ENCODE data around the gene PAX4.

The PAX4 gene

DNA sequence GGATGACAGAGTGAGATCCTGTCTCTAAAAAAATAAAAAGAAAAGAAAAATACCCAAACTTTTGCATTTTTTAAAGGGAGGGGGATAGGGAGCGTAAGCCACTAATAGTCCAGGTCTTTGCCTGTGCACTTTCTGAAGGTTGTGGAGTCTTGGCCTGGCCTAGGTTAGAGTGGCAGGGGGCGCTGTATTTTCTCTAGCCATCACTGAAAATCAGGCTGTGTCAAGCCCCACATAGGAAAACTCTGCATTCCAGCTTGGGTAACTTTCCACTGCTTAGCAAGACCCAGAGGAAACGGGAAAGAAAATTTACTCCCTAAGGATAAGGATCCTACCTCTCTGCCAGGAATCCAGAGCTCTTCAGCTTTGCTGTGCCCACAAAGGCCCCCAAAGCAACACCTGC is 10.5 kb upstream of the PAX4 start:
- no peak for DNase-seq

DNA sequence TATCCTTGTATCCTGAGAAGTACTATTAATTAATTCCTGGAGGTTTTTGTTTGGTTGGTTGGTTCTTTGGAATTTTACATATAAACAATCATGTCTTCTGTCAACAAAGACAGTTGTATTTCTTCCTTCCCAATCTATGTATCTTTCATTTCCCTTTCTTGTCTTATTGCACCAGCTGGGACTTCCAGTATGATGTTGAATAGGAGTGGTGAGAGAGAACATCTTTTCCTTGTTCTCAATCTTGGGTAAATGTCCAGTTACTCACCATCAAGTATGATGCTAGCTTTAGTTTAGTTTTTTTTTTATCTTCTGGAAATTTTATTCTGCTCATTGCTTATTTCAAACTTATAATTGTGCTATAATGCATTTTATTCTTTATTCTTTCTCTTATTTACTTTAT is 7.4 kb upstream of the PAX4 start:
- no peak for DNase-seq

DNA sequence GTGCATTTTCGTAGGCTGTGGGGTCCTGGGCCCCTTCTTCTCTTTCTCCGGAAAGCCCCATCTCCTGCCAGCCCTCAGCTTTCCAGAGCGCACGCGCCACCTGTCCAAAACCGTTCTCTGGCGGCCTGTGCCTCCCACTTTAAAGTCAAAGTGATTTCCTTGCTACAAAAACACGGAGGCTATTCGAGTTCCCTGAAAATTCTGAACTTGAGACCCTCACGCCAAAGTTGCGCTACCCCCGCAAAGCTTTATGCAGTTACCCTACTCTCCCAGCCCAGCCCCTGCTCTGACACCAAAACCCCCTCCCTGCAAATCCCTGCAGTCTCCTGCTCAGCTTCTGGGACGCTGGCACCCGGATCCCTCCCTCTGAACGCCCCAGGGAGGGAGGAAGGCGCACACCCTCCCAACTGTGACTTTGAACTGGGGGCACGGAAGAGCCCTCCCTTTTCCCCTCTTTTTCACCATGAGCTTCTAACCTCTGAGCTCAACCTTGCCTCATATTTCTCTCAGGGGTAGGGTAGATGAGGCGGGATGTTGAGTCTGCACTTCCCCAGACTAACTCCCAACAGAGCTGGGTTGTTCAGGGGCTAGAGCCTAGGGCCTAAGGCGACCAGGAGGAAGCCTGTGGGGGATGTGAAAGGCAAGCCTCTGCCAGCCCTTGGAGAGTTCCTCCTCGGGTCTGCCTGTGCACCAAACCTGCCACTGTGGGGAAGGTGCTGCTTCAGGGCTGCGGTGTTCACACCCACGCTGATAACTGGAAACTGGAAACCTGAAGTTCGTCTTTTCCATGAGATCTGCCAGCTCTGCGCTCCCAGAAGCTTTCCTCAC is 2.7 kb upstream of the PAX4 start:
- no peak for DNase-seq

DNA sequence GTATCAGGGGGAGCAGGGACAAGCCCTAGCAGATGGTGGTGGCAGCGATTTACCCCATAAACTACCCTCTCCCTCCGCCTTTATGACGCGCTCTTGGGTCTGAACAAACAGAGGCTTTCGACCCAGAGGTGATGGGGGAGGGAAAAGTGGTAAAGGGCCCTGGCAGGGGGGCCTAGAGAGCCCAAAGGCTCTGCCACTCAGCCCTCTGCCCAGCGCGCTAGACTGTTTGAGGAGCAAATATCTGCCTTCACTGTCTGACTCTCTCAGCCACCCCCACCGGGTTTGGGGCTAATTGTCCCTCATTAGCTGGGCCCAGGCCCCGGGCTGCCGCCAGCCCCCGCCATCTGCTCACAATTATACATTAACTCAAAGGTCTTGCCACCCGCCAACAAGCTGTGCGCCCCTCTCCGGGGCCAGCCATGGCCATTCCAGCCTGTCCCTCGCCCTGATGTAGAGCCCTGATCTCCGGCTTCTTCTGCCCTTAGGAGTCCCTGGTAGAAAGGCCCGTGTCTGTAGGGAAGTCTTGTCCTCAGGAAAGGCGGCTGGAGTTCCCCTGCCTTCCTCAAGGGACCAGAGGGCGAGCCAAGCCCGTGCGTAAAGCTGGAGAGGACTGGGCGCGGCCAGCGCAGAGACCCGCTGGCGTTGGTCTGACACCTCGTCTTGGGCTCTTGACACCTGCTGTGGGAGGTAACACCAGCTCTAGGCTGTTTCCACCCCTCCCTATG is 1.9 kb upstream of the PAX4 start:
- no peak for DNase-seq

DNA sequence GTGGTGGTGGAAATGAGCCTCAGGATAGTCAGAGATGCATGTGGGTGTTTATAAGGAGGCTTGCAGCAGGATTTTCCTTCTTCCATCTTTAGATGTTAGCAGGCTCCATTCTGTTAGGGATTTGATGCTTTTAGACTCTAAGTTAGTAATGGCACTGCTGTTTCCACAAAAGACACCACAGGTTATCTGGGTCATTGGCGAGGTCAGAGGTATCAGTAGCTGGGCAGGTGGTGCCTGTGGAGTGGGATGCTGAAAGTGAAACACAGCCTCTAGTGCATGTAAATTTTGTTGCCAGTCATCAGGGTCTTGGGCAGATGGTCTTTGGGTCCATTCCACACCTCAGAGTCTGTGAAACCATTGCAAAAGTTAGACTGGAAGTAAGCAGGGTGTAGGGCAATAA is 833 bp upstream of the PAX4 start:
- DNase-seq = no peak

DNA sequence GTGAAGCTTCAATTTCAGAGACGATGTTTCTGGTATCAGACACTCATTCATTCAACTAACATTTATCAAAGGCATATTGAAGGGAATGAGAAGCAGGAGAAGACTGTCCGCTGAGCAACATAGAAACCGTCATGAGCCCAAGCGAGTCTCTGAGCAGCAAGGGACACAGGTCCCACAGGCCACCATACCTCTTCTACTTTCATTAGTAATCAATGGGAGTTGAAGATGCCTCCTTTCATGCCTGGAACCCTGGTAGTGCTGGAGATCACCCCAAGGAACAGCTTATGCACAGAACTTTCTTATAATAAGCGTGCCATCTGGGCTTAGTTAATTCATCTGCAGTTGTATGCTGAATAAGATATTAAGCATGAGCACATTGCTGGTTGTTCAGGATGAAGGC is 1.2 kb downstream of the PAX4 start:
- DNase-seq = no peak

DNA sequence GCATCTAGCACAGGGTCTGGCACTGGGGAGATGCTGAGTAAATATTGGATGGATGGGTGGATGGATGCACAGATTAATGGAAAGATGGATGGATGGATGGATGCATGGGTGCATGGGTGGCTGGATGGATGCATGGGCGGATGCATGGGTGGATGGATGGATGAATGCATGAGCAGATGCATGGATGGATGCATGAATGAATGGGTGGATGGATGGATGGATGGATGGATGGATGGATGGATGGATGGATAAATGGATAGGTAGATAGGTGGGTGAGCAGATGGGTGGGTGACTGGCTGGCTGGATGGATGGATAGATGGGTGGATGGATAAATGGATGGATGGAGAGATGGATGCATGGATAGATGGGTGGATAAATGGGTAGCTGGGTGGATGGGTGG is 5.7 kb downstream of the PAX4 start:
- no peak for DNase-seq

DNA sequence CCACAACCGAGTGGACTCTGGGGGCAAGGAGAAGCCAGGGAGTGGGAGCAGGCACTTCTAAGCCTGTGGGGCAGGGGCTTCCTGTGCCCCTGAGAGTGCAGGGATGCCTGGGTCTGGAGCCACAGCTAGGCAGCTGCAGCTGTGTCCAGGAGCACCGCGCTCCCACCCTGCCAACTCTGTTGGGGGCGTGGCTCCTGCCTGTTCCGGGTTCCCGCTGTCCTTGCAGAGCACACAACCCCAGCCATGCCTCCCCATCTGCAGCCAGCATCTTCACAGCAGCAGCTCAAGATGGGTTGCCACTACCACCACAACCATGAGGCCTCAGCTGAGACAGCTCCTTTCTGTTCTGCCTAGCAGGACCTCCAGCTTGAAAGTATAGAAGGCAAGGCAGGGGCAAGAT is 8.6 kb downstream of the PAX4 start:
- no peak for DNase-seq

DNA sequence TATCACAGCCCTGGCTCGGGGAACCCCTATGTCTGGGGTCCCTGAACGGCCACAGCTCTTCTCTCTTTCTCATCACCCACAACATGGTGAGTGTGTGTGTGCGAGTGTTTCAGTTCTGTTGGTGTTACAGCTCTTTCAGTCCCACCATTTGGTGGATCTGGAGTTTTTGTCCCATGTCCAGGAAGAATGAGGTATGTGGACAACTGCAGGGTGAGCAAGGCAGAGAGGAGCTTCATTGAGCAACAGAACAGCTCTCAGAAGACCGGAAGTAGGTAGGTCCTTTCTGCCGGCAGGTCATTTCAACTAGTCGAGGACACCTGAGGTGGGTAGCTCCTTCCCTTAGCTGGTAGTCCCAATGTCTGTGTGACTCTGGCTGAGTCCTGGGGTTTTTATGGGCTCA is 9.5 kb downstream of the PAX4 start:
- no peak for DNase-seq

DNA sequence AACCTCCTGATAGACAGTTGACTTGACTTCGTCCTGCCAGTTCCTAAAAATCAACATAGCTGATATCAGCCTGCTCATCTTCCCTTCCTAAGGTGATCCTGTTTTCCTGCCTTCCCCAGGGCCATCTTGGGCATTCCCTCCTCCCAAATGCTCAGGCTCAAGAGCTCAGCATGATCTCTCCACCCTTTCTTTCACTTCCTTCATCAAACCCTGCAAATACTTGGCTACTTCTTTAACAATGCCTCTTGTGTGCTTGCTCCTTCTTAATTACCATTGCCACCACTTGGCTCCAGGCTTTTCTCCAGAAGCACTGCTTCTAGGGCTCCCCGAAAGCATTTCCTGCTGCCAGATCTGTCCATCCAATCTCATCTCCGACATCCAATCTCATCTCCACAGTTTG is 17.1 kb downstream of the PAX4 start:
- DNase-seq = no peak

DNA sequence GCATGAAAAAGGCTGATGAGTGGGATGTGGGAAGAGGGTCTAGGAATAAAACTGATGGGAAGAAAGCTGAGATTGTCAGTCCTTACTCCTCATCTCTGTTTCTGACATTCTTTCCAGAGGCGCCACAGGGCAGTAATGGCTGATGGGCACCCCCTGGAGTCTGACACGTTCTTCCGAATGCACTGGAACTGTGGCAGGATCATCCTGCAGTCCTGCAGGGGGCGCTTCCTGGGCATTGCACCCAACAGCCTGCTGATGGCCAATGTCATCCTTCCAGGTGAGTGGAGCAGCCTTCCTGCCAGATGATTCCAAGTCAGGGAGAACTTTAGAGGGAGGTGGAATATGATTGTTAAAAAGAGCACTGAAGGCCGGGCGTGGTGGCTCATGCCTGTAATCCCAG is 19.6 kb downstream of the PAX4 start:
- DNase-seq = no peak

DNA sequence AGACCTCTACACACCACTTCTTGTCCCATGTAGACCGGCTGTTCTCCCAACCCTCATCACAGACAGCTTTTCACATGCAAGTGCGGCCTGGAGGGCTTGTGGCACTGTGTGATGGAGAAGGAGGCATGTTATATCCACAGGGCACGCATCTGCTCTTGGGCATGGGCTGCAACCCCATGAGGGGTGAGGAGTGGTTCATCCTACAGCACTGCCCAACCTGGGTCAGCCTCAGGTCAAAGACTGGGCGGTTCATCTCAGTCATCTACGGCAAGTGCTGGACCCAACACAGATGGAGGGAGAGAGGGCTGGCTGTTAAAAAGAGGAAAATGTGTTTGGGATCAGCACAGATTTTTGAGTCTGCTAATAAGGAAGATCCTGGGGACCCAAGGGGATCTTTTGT is 22.2 kb downstream of the PAX4 start:
- no peak for DNase-seq

DNA sequence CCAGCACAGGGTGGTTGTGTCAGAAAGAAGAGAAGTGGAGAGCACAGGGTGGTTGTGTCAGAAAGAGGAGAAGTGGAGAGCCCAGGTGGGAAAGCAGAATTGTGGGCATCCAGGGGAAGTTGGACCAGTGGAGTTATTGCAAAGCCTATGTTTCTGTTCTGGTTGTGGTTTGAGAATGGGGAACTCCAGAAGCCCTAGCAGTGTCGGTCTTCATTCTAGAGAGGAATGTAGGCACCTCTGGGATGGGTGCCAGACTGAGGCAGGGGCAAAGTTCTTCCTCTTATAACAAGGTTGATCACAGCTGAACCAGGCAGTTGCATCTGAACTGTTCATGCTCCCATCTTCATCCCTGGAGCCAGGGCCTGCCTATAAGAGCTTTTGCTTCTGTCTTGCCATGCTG is 23.5 kb downstream of the PAX4 start:
- no peak for DNase-seq

DNA sequence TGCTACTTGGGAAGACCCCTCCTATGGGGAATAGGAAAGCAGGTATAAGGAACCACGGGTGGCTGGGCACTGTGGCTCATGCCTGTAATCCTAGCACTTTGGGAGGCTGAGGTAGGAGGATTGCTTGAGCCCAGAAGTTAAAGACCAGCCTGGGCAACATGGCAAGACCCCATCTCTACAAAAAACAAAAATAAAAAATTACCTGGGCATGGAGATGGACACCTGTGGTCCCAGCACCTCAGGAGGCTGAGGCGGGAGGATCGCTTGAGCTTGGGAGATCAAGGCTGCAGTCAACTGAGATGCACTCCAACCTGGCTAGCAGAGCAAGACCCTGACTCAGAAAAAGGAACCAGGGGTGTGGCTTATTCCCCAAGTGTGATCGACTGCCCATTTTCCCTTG is 25.4 kb downstream of the PAX4 start:
- DNase-seq = no peak

DNA sequence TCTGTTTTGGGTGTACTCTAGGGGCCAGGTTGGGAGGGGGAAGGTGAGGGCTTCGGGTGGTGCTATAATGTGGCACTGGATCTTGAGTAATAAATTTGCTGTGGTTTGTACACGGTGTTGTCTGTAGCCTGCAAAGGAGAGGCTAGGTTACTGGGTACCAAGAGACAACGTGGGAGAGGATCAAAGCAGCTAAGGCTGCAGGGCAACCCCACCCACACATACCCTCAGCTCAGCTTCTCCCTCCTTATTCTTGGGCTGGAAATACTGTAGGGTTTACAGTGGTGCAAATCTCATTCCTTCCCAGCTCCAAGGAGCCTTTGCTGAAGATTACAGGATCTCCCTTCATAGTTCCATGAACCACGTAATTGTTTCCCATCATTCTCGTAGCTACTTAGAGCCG is 26.4 kb downstream of the PAX4 start:
- no peak for DNase-seq

DNA sequence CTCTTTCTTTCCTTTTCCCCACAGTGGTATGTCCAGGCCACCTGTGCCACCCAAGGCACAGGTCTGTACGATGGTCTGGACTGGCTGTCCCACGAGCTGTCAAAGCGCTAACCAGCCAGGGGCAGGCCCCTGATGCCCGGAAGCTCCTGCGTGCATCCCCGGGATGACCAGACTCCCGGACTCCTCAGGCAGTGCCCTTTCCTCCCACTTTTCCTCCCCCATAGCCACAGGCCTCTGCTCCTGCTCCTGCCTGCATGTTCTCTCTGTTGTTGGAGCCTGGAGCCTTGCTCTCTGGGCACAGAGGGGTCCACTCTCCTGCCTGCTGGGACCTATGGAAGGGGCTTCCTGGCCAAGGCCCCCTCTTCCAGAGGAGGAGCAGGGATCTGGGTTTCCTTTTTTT is 26.8 kb downstream of the PAX4 start:
- DNase-seq = no peak

DNA sequence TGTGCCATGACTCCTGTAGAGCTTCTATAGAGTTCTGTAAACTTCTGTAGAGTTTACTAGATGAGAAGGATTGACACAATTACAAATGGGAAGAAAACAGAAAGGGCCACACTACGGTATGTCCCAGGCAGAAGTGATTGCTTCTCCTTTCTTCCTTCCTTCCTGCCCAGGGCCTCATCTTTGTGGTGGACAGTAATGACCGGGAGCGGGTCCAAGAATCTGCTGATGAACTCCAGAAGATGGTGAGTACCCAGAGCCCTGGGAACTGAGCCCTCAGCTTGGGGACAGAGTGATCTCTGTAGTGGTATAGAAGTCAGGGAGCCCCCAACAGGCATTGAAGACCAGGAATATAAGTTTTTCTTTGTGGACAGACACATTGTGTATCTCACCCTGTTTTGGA is 28.0 kb downstream of the PAX4 start:
- DNase-seq = no peak

DNA sequence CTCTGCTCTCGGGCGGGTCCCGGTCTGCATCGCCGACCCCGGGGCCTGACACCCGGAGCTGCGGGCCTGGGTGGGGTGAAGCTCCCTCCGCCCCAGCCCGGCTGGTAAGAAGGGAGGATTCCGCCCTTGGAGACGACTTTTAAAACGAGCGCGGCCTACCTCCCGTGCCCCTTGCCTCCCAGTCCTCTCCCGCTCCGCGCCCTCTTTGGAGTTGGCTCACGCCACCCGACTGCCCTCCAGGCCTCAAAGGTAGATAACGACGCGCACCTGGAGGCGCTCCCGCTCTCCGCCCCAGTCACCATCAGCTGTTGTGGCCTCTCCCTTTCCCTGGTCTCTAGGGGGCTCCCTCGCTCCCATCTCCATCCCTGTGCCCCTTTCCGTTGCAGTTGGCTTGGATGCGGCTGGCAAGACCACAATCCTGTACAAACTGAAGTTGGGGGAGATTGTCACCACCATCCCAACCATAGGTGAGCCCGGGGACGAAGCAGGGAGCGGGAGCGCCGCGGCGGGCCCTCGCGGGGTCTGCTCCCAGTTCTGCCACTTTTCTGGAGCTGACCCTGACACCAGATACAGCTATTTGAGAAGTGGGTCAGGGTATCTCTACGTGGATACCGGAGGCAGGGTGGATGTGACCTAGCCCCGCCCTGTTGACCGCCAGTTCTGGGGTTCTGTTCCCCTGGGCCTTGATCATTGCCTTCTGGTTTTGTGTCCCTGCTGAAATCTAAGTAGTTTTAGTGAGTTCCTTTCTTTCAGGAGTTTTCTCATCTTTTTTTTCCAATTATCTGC is 29.1 kb downstream of the PAX4 start:
- no peak for DNase-seq

DNA sequence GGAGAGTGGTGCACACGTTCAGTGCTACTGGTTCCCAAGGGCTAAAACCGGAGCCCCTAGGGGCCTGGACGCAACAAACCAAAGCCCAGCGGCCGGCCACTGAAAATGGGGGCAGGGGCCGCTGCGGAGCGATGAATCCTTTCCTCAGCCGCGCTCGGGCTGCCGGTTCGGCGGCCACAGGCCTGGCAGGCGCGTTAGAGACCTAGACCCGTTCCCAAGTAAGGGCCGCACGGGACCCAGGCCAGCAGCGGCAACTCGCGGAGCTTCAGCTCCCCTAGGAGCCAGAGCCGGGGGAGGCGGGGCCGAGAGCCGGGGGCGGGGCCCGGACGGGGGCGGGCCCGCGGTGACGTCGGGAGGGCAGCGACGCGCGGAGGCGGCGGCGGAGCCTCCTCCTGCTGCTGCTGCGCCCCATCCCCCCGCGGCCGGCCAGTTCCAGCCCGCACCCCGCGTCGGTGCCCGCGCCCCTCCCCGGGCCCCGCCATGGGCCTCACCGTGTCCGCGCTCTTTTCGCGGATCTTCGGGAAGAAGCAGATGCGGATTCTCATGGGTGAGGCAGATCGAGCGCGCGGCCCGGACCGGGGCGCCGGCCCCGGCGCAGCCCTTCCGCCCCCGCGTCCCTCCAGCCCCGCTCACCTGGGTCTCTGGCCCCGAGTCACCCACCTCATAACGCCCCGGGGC is 29.8 kb downstream of the PAX4 start, which contains the start of gene ARF5:
TSS of gene ARF5 (plus strand) at position 393 of the 678 bp plus-strand sequence. CDS start at position 481, 88 bp downstream.
- DNase-seq = no peak

DNA sequence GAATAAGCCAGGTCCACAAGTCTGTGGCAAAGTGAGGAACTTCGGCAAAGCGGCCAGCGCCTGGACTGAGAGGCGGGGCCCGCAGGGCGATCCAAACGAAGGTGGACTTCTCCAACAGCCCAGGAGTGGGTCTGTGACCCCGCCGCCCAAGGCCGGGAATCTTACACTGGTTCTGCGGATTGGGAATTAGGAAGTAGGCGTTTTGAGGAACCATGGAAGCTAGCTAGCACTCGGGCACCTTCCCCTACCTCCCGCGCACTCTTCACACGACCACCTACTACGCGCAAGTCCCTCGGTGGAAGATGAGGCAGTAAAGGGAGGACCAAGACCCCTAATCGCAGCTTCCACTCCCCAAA is 30.3 kb downstream of the PAX4 start:
- no peak for DNase-seq

DNA sequence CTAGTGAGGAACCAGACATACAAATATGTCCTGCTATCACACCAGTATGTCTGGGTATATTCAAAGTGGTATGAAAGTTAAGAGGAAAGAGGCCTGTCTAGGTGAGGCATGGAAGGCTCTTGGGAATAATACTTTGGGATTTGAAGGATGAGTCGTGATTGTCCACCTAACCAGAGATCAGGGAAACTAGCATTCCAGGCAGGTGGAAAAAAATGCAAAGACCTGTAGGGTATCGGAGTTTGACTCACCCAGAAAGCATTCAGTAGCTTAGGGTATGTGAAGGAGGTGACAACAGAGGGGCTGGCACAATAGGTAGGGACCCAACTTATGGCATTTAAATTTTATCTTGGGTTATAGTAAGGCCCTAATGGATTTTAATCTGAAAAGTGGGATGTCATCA is 31.6 kb downstream of the PAX4 start:
- DNase-seq = no peak

DNA sequence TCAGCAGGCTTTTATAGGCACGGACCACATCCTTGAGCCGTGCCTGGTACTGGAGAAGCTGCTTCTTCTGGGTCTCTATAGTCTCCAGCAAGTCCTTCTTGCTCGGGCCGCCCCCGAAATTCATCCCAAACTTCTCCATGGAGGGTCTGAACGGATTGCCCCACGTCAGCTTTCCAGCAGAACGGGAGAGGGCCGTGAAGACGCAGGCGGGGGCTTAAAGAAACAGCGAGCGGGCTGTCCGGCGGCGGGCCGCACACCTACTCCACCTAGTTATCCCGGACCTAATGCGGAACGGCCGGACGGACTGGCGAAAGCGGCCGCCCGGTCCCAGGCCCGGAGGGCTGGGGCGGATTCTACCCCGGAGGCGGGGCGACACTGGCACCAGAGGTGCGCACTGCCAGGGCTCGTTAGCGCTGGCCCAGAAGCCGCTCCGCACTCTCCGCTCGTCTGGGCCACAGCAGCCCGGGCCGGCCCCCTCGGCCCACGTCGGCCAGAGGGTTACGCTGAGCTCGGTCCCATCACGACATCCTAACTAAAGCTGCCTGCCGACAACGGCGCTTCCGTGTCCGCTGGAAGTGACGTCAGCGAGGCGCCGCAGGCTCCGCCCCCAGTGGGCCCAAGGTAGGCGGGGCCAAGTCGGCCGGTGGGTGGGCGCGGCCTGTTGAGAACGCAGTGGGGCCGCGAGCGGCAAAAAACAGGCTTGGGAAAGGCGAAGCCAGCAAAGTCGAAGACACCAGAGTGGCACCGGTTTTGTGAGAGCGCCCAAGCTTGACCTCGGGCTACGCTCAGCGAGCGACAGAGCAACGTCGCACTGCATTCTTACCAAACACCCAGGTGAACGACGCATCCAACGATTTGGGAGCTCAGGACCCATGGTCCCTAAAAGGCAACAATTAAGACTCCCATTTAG is 32.6 kb downstream of the PAX4 start, which contains the start of gene GCC1:
TSS of gene GCC1 (minus strand) at position 553 of the 910 bp plus-strand sequence. CDS start at position 139, 414 bp downstream.
- DNase-seq = no peak
